ENCODE data around the gene UBTD1. TPM values are rescaled to one million over a fixed set of nuclear protein-coding genes. Genes with fewer than 3 reads are reported as not detected.

Gene UBTD1
- polyA plus RNA-seq, 4 donors: 9.2 to 12.6 (median 9.3) TPM

DNA sequence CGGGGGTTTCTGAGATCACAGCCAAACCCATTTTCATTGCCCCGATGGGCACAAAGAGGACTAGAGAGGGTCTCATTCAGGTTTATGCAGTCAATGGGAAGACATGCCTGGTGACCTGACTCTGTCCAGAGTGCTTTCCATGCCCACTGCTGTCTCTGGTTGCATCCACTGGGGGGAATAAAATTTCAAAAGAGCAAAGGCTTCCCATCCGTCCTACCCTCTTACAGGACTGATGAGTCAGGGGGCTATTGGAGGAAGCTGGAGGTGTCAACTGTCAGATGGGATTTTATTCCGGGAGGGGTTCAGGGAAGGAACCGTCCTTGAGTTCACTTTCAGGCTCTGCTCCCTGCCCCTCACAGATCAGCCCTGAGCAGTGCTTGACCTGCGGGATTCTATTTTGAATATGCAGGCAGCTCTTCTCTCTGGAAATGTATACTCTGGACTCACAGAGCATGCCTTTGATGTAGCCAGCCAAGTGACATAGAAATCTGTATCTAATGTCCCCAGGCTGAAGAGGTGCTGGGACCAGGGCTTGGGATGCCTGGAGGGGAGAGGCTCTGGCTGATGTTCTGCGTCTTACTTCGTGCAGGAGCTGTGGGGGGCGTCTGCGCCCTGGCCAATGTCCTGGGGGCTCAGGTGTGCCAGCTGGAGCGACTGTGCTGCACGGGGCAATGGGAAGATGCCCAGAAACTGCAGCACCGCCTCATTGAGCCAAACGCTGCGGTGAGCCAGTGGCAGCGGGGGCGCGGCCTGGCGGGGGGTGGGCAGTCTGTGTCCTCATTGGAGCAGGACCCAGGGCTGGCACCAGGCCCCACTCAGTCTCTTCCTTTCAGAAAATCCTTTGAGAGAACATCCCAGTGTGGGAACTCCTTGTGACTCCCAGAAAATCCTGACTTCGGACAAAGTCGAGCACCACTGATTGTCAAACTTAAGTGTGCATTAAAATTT is 102.8 kb downstream of the UBTD1 start:
- DNase-seq (ENCODE audit: low read depth in 4 of 4, low spot score in 3 of 4): no peak

DNA sequence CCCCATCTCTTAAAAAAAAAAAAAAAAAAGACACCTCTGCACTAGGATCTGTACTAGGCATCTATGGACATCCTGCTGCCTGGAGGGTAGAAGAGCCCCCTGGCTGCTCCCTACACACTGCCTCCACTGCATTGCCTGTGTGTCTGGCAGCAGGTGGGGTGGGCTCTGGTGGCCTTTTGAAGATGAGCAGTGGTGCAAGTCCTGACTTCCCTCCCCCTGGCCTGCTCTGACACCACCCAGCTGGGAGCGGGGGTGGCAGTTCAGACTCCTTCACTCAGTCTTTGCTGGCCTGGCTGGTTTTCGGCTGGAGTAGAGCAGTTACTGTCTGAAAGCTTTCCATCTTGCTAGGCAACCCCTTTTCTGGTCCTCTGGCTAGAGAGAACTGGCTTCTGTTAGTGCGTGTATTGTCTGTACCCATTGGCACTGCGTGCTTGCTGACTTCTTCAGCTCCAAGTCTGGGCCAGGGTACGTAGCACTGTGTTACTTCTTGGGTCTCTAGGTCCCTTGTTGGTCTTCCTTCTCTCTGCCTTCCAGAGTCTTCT is 108.4 kb downstream of the UBTD1 start:
- no peak for DNase-seq (ENCODE audit: low read depth in 4 of 4, low spot score in 3 of 4)

DNA sequence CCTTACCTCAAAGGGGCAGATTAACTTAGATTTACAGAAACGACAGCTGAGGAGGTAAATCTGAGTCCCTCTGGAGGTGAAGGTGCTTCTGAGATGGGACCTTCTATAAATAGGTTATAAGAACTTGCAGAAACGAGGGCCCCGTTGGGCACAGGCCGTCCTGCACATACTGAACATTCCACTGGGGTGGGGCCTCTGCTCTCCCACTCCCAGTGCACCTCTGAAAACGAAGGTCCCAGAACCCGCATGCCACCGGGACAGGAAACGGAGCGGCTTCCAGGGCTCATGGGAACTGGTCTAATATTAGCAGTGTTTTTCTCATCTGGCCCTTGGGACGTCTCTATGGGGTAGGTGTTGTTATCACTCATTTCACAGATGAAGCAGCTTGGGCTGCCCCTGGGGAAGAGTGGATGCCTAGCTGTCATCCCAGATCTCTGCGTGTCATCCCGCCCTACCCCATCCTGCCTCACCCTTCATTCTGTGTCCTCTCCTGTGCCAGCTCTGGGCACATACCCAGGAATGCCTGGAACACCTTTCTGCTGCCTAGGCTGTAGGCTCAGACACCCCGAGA is 110.4 kb downstream of the UBTD1 start:
- no peak for DNase-seq (ENCODE audit: low read depth in 4 of 4, low spot score in 3 of 4)

DNA sequence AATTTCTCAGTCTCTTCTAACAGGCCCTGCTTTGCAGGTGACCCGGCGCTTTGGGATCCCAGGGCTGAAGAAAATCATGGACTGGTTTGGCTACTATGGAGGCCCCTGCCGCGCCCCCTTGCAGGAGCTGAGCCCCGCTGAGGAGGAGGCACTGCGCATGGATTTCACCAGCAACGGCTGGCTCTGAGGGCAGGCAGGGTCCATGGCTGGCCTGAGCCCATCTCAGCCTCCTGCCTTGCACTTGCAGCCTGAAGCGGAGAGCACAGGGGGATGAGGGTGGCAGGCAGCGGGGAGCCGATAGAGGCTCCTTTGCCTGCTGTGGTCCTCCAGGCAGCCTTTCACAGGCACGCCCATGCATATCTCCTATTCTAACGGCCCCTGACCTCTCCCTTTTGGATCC is 112.7 kb downstream of the UBTD1 start:
- no peak for DNase-seq (ENCODE audit: low read depth in 4 of 4, low spot score in 3 of 4)

DNA sequence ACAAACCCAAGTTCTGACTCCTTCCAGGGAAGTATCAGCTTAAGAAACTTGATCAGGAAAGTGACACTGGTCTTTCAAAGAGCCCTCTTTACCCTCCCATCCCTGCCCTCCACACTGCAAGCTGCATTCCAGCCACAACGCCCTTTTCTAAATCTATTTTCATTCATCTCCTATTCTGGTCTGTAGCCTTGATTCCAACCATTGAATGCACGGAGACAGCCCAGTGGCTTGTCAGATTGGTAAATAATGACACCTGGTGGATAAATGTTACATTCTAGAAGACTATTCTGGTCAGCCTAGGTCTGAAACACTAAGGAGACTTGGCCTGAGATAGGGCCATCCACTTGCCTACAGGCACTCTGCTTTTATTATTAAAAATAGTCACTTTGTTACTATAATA is 113.7 kb downstream of the UBTD1 start:
- no peak for DNase-seq (ENCODE audit: low read depth in 4 of 4, low spot score in 3 of 4)

DNA sequence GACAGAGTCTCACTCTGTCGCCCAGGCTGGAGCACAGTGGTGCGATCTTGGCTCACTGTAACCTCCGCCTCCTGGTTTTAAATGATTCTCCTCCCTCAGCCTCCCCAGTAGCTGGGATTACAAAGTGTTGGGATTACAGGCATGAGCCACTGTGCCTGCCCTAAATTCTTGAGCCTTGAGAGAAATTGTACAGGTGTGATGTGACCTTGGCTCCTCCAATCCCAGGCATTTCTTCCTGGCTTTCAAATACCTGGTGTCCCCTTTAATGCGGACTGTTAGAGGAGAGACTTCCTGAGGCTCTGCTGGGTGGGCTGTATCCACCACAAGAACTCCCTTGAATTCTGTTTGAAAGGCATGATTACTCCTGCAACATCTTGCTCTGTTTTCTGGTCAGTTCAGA is 119.6 kb downstream of the UBTD1 start:
- DNase-seq (ENCODE audit: low read depth in 4 of 4, low spot score in 3 of 4): no peak

DNA sequence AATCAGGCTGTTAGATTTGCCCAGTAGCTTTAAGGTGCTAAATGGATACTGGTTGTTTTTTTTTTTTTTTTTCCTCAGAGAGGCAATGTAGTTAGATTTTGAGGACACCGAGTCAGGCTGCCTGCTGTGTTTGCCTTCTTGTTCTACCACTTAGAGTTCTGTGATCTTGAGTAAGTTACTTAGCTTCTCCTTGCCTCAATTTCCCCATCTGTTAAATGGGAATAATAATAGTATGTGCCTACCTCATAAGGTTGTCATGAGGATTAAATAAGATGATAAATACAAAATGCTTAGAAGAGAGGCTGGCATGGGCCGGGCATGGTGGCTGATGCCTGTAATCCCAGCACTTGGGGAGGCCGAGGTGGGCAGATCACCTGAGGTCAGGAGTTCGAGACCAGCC is 120.0 kb downstream of the UBTD1 start:
- DNase-seq (ENCODE audit: low read depth in 4 of 4, low spot score in 3 of 4): no peak

Other genes starting within 250 kb of the UBTD1 start
- gene ARHGAP19, start 206.3 kb upstream of the UBTD1 start, polyA plus RNA-seq (ENCODE audit: insufficient read length in 4 of 4): 10 to 100 TPM; 29.9 to 38.4 (median 30.9) TPM
- gene FRAT1, start 179.7 kb upstream of the UBTD1 start, polyA plus RNA-seq (ENCODE audit: insufficient read length in 4 of 4): 1 to 10 TPM; 3.5 to 4.0 (median 3.7) TPM
- 10 to 100 TPM; 12.4 to 14.0 (median 13.4) TPM for gene FRAT2, start 164.2 kb upstream of the UBTD1 start, polyA plus RNA-seq (ENCODE audit: insufficient read length in 4 of 4)
- gene RRP12, start 97.6 kb upstream of the UBTD1 start, polyA plus RNA-seq (ENCODE audit: insufficient read length in 4 of 4): 10 to 100 TPM; 20.0 to 24.5 (median 21.4) TPM
- 100 to 1,000 TPM; 176 to 209 (median 186) TPM for gene PGAM1, start 72.7 kb upstream of the UBTD1 start, polyA plus RNA-seq (ENCODE audit: insufficient read length in 4 of 4)
- 10 to 100 TPM; 31.4 to 38.7 (median 35.9) TPM for gene EXOSC1, start 52.9 kb upstream of the UBTD1 start, polyA plus RNA-seq (ENCODE audit: insufficient read length in 4 of 4)
- gene ZDHHC16, start 52.7 kb upstream of the UBTD1 start, polyA plus RNA-seq (ENCODE audit: insufficient read length in 4 of 4): 10 to 100 TPM; 35.9 to 40.2 (median 37.7) TPM
- 10 to 100 TPM; 80.3 to 88.4 (median 82.9) TPM for gene MMS19, start 502 bp upstream of the UBTD1 start, polyA plus RNA-seq (ENCODE audit: insufficient read length in 4 of 4)
- gene ANKRD2, start 73.9 kb downstream of the UBTD1 start, polyA plus RNA-seq (ENCODE audit: insufficient read length in 4 of 4): under 1 TPM; 0.37 to 0.93 (median 0.38) TPM
- gene HOGA1, start 85.5 kb downstream of the UBTD1 start, polyA plus RNA-seq (ENCODE audit: insufficient read length in 4 of 4): 10 to 100 TPM; 37.5 to 55.6 (median 47.2) TPM
- under 1 TPM; 0.27 to 0.90 (median 0.46) TPM for gene C10orf62, start 90.8 kb downstream of the UBTD1 start, polyA plus RNA-seq (ENCODE audit: insufficient read length in 4 of 4)
- 10 to 100 TPM; 18.7 to 25.0 (median 23.1) TPM for gene MORN4, start 134.6 kb downstream of the UBTD1 start, polyA plus RNA-seq (ENCODE audit: insufficient read length in 4 of 4)
- 10 to 100 TPM; 19.8 to 22.1 (median 21.2) TPM for gene PI4K2A, start 141.7 kb downstream of the UBTD1 start, polyA plus RNA-seq (ENCODE audit: insufficient read length in 4 of 4)
- 1 to 10 TPM; 4.5 to 6.6 (median 4.6) TPM for gene AVPI1, start 188.3 kb downstream of the UBTD1 start, polyA plus RNA-seq (ENCODE audit: insufficient read length in 4 of 4)
- gene MARVELD1, start 214.8 kb downstream of the UBTD1 start, polyA plus RNA-seq (ENCODE audit: insufficient read length in 4 of 4): 10 to 100 TPM; 48.2 to 55.3 (median 51.1) TPM
- 10 to 100 TPM; 24.0 to 25.8 (median 24.9) TPM for gene ZFYVE27, start 238.2 kb downstream of the UBTD1 start, polyA plus RNA-seq (ENCODE audit: insufficient read length in 4 of 4)

All from right renal pelvis (tissue), 4 donors.